ENCODE measurements around the gene CELF1.

GRCh38 chr11:47586098-47586855 lies 33.3 kb upstream of the CELF1 start, which contains the start of gene FAM180B:
- TF ChIP-seq BRCA1 (IDR thresholded peaks at IDR 0.05) (no peak), BRCA1 (CRISPR knock-in tag; IDR thresholded peaks at IDR 0.05) (no peak), MCM2 (IDR thresholded peaks at IDR 0.05; ENCODE audit: low read depth) (no peak), MTF1 (CRISPR knock-in tag; IDR thresholded peaks at IDR 0.05; ENCODE audit: borderline replicate concordance) (no peak), RAD51 (IDR thresholded peaks at IDR 0.05; ENCODE audit: borderline replicate concordance, low read depth) (no peak), MAZ (CRISPR knock-in tag; conservative IDR thresholded peaks at IDR 0.05 in 1 of 2, IDR thresholded peaks at IDR 0.05 in 1 of 2) (no peak), PPARD (CRISPR knock-in tag; IDR thresholded peaks at IDR 0.05) (no peak), RCOR1 (IDR thresholded peaks at IDR 0.05; ENCODE audit: borderline replicate concordance in 1 of 2, low read depth in 2 of 2, low read length in 2 of 2) (no peak), PURB (CRISPR knock-in tag; IDR thresholded peaks at IDR 0.05; ENCODE audit: low read depth) (no peak)
